Right lobe of liver (tissue), 6 donors: ENCODE data around the gene APBB2. TPM values are rescaled to one million over a fixed set of nuclear protein-coding genes. Genes with fewer than 3 reads are reported as not detected.
"Not testable (repeated sequence)": the region's sequence is repeated elsewhere in the genome, so short reads cannot be mapped to it uniquely, and the experiment has no call there.

ENCODE experiments used
- ATAC-seq, 4 donors: fragments of 200-7000 bp; cut with Tn5 transposase; one replicate each; pipeline ENCODE4 v1.9.1; 2020; ENCODE audit warnings: mild to moderate bottlenecking in 4 of 4, moderate library complexity in 4 of 4
- DNase-seq, 3 donors: peaks; one replicate each; pipeline ENCODE4 v3.0.0-alpha.2; 2020
- H3K27ac ChIP-seq, 3 donors: fragments of 200-600 bp; one replicate each; pipeline ENCODE4 v1.8.0; 2022
- H3K27me3 ChIP-seq, 2 donors: fragments of 200-600 bp; one replicate each; pipeline ENCODE4 v1.8.0; 2022
- H3K36me3 ChIP-seq, 4 donors: fragments of 200-600 bp; sonication (generic) in 1 of 4; one replicate each; pipeline versions ENCODE4 v1.5.1 to v1.8.0; 2017 to 2022; ENCODE audit warnings: control low read depth in 1 of 4
- H3K4me1 ChIP-seq, 4 donors: fragments of 200-600 bp; sonication (generic) in 1 of 4; one replicate each; pipeline versions ENCODE4 v1.5.1 to v1.8.0; 2017 to 2022; ENCODE audit warnings: control low read depth in 1 of 4
- H3K4me3 ChIP-seq, 3 donors: fragments of 200-600 bp; one replicate each; pipeline ENCODE4 v1.8.0; 2022
- H3K9me3 ChIP-seq, 4 donors: fragments of 200-600 bp; sonication (generic) in 1 of 4; one replicate each; pipeline versions ENCODE4 v1.5.1 to v1.8.0; 2017 to 2022; ENCODE audit warnings: control low read depth in 1 of 4
- CTCF ChIP-seq, 4 donors: fragments of 200-600 bp in 3 of 4; fragments of 450-650 bp in 1 of 4; IDR thresholded peaks; one replicate each; pipeline versions ENCODE4 v1.5.1 to v1.8.0; 2016 to 2022; ENCODE audit warnings: antibody characterized with exemption in 4 of 4, mild to moderate bottlenecking in 2 of 4
- POLR2A ChIP-seq: fragments of 450-650 bp; IDR thresholded peaks from one replicate; pipeline ENCODE4 v1.6.1; 2017; ENCODE audit warnings: antibody characterized with exemption, mild to moderate bottlenecking
- WGBS: methylation state at CpG from one replicate; pipeline ENCODE4 v1.1.6; 2018; ENCODE audit warnings: low coverage, low lambda C conversion rate; ENCODE audit not compliant: insufficient coverage; ENCODE audit errors: missing lambda C conversion rate; 5-methylcytosine and 5-hydroxymethylcytosine counted together
- intact Hi-C, 2 donors: fragments of 100-400 bp; cut with DNase I; formaldehyde crosslinking; loops; one replicate each; pipeline versions ENCODE4 v1.11.2 to v1.14.1; 2022
- total RNA-seq, 6 experiments: library from RNA; depleted of rRNA in 2 of 6; stranded (reverse); fragments of >200 nt in 2 of 6; fragmentation: NEBNext Ultra II Directional in 3 of 6; extraction: Animal tissue kit (Norgen Biotek cat#: 25700) in 3 of 6; gene quantifications; one replicate each; pipeline versions ENCODE4 v1.1.0 to v1.2.4, GENCODE V29; 2016 to 2023
- donor health status: DM: no; HTN: yes; CAD: no.
- donor health status: DM: no; HTN: no; CAD: no.
- donor health status: DM: no; HTN: no; CAD: no.
- donor health status: DM: no; HTN: yes; CAD: no.
- donor health status: DM: no; HTN: yes; CAD: no.

Gene APBB2
- total RNA-seq, 6 experiments from 2014 or later, result 14.1 to 27.9 (median 25.1) TPM

GRCh38 chr4:41061482-41062185 lies 152.7 kb downstream of the APBB2 start:
- no peak for ATAC-seq
- no peak for TF ChIP-seq POLR2A
- TF ChIP-seq CTCF (IDR thresholded peaks at IDR 0.05), result no peak

GRCh38 chr4:41060352-41061334 lies 153.7 kb downstream of the APBB2 start:
- DNase-seq, result no peak
- no peaks in the 10 kb centered on the region for H3K4me1 ChIP-seq
- H3K9me3 ChIP-seq, result no peaks in the 10 kb centered on the region
- WGBS, result 83% methylated on average over 12 of the region's 12 CpGs
- H3K27me3 ChIP-seq, result no peaks in the 10 kb centered on the region
- TF ChIP-seq CTCF (IDR thresholded peaks at IDR 0.05), result no peak
- no peak for TF ChIP-seq POLR2A
- H3K36me3 ChIP-seq, result peaks cover 0 to 5% (median 0%) of the 10 kb centered on the region in 4 donors
- H3K4me3 ChIP-seq, result no peak overlapping the region
- intact Hi-C loops, result no loop called here
- H3K27ac ChIP-seq, result no peak overlapping the region
- no peak for ATAC-seq

More at GRCh38 chr4:41061482-41062185, 152.7 kb downstream of the APBB2 start:
- no peaks in the 10 kb centered on the region for H3K27me3 ChIP-seq
- intact Hi-C loops, result no loop called here
- WGBS, result 79% methylated on average over 3 of the region's 5 CpGs
- H3K36me3 ChIP-seq, result peaks cover 0 to 5% (median 0%) of the 10 kb centered on the region in 4 donors
- no peak overlapping the region for H3K27ac ChIP-seq
- DNase-seq, result no peak
- no peaks in the 10 kb centered on the region for H3K4me1 ChIP-seq
- no peak overlapping the region for H3K4me3 ChIP-seq
- no peaks in the 10 kb centered on the region for H3K9me3 ChIP-seq

GRCh38 chr4:41059411-41059810 lies 154.9 kb downstream of the APBB2 start:
- H3K9me3 ChIP-seq, H3K4me1 ChIP-seq, H3K36me3 ChIP-seq, H3K4me3 ChIP-seq, intact Hi-C loops, DNase-seq, H3K27ac ChIP-seq, H3K27me3 ChIP-seq, ATAC-seq: not testable (repeated sequence)
- 88% methylated on average over 9 of the region's 9 CpGs for WGBS

- Histone ChIP-seq H3K27ac (no peak overlapping the region), H3K9me3 (no peaks in the 10 kb centered on the region), H3K4me1 (no peaks in the 10 kb centered on the region), H3K36me3 (no peaks in the 10 kb centered on the region), H3K27me3 (no peaks in the 10 kb centered on the region), H3K4me3 (no peak overlapping the region)
- 91% methylated on average over 3 of the region's 3 CpGs for WGBS
- ATAC-seq (no peak), DNase-seq (no peak)
- TF ChIP-seq POLR2A, result no peak
- no peak for TF ChIP-seq CTCF (IDR thresholded peaks at IDR 0.05)
- intact Hi-C loops, result no loop called here
These were observed 155.9 kb downstream of the APBB2 start for GRCh38 chr4:41058426-41058825.

- Histone ChIP-seq H3K27ac (no peak overlapping the region), H3K4me1 (no peaks in the 10 kb centered on the region), H3K27me3 (no peaks in the 10 kb centered on the region), H3K36me3 (no peaks in the 10 kb centered on the region), H3K9me3 (no peaks in the 10 kb centered on the region), H3K4me3 (no peak overlapping the region)
- no peak for DNase-seq
- no peak for ATAC-seq
- no peak for TF ChIP-seq POLR2A
- no peak for TF ChIP-seq CTCF (IDR thresholded peaks at IDR 0.05)
- intact Hi-C loops, result no loop called here
- 51% methylated on average over 3 of the region's 3 CpGs for WGBS
These were observed 156.9 kb downstream of the APBB2 start for GRCh38 chr4:41057467-41057866.
